ENCODE data around the gene TMEM273. TPM values are rescaled to one million over a fixed set of nuclear protein-coding genes. Genes with fewer than 3 reads are reported as not detected.
A peak's percentile ranks its signal among the peaks of the same experiment; 100 is the strongest.

Gene TMEM273
- total RNA-seq, 1 donor from 2014 or later = 8.5 TPM

DNA sequence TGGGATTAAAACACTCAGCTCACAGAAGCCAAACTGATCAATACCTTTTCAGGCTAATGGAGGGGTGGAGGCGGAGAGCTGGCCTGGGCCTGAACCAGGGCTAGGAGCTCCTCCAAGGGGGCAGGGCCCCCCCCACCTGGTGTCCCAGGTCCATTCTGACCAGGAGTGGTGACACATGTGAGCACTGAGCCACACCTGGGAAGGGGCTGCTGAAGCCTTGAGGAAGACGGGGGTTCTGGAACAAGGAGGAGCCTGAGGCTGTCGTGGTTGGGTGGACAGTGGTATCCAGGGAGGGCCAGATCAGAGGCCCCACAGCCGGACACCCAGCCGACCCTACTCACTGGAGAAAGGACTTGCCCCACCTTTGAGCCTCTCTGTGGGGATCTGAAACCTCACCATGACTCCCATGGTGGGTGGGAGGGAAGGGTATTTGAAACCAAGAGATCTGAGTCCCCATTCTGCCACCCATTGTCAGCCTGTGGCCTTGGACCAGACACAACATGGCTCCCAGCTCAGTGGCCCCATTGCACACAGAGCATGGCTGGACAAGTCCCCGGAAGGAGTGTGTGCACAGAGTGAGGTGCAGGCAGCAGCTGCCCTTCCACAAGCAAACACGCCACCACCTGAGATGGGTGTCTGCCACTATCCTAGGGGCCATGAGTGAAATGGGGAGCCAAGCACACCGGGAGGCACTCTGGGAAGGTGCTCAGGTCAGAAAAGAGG lies 12.4 kb downstream of the TMEM273 start:
- Mint-ChIP-seq H3K9me3 (no peaks in the 10 kb centered on the region), H3K4me1 (peaks cover 91% of the 10 kb centered on the region), H3K36me3 (ENCODE audit: low read depth) (no peaks in the 10 kb centered on the region), H3K27ac (no peak overlapping the region), H3K27me3 (no peaks in the 10 kb centered on the region), H3K4me3 (no peak overlapping the region)
- intact Hi-C loops (cut with micrococcal nuclease) = loop anchor here (5.0 kb wide), 1 partner anchor 187 kb away; no protein-coding TSS in a partner anchor
- CTCF ChIA-PET = interaction anchor here (1.6 kb wide), 1 partner anchor 11 kb away, joined by 4 read pairs; no protein-coding TSS in a partner anchor
- POLR2A ChIA-PET = no interaction called here
- ATAC-seq (ENCODE audit: low read depth) (no peak), DNase-seq (no peak)
- TF ChIP-seq CTCF (IDR thresholded peaks at IDR 0.05) = no peak

DNA sequence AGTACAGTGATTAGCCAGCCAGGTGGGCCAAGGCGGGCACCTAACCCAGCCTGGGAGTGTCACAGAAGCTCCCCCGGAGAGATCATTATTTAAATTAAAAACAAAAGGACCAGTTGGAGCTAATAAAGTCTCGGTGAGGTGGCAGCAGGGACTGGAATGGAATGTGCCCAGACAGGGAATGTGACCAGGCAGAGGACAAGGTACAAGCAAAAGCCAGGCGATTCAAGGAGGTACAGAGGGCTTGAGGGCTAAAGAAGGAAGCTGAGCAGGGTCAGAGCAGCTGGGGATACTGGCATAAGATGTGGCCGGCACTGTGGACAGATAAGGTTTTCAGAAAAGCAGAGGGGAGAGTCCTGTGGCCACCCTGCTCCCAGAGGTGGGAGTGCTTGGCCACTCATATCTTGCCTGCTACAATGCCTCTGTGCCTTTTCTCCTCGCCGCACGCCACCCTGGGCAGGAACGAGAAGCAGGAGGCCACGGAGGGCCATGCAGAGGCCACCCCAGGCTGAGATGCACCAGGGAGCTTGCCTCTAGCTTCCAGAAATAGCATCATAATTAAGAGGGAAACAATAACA lies 13.2 kb downstream of the TMEM273 start:
- no peak for TF ChIP-seq CTCF (IDR thresholded peaks at IDR 0.05)
- ChIA-PET POLR2A (interaction anchor here (1.9 kb wide), 1 partner anchor 15 kb away, joined by 4 read pairs; no protein-coding TSS in a partner anchor), CTCF (interaction anchor here (1.6 kb wide), 1 partner anchor 11 kb away, joined by 4 read pairs; no protein-coding TSS in a partner anchor)
- H3K9me3 Mint-ChIP-seq = no peaks in the 10 kb centered on the region
- DNase-seq (no peak), ATAC-seq (ENCODE audit: low read depth) (no peak)
- intact Hi-C loops (cut with micrococcal nuclease) = loop anchor here (5.0 kb wide), 1 partner anchor 187 kb away; no protein-coding TSS in a partner anchor
- H3K36me3 Mint-ChIP-seq (ENCODE audit: low read depth) = no peaks in the 10 kb centered on the region
- peaks cover 83% of the 10 kb centered on the region for H3K4me1 Mint-ChIP-seq
- H3K4me3 Mint-ChIP-seq = no peak overlapping the region
- H3K27ac Mint-ChIP-seq = peak overlapping the region; percentile 72
- no peaks in the 10 kb centered on the region for H3K27me3 Mint-ChIP-seq

GRCh38 chr10:49174261-49174925 lies 13.8 kb downstream of the TMEM273 start:
- no peaks in the 10 kb centered on the region for H3K27me3 Mint-ChIP-seq
- no peaks in the 10 kb centered on the region for H3K36me3 Mint-ChIP-seq (ENCODE audit: low read depth)
- POLR2A ChIA-PET = interaction anchor here (1.9 kb wide), 1 partner anchor 16 kb away, joined by 4 read pairs; no protein-coding TSS in a partner anchor
- H3K4me1 Mint-ChIP-seq = peaks cover 78% of the 10 kb centered on the region
- ATAC-seq (ENCODE audit: low read depth) (peak; percentile 43), DNase-seq (no peak)
- CTCF ChIA-PET = interaction anchor here (1.6 kb wide), 1 partner anchor 10 kb away, joined by 4 read pairs; no protein-coding TSS in a partner anchor
- no peak for TF ChIP-seq CTCF (IDR thresholded peaks at IDR 0.05)
- peak overlapping the region; percentile 72 for H3K27ac Mint-ChIP-seq
- peak overlapping the region; percentile 69 for H3K4me3 Mint-ChIP-seq
- H3K9me3 Mint-ChIP-seq = no peaks in the 10 kb centered on the region
- intact Hi-C loops (cut with micrococcal nuclease) = no loop called here

- DNase-seq (no peak), ATAC-seq (ENCODE audit: low read depth) (no peak)
- H3K36me3 Mint-ChIP-seq (ENCODE audit: low read depth) = no peaks in the 10 kb centered on the region
- H3K4me3 Mint-ChIP-seq = peak overlapping the region; percentile 69
- ChIA-PET CTCF (interaction anchor here (1.1 to 1.2 kb wide), 2 partner anchors 9 to 12 kb away, joined by 3 to 5 read pairs; no protein-coding TSS in a partner anchor), POLR2A (interaction anchor here (1.9 kb wide), 1 partner anchor 16 kb away, joined by 4 read pairs; no protein-coding TSS in a partner anchor)
- intact Hi-C loops (cut with micrococcal nuclease) = no loop called here
- peaks cover 76% of the 10 kb centered on the region for H3K4me1 Mint-ChIP-seq
- no peaks in the 10 kb centered on the region for H3K27me3 Mint-ChIP-seq
- H3K27ac Mint-ChIP-seq = peak overlapping the region; percentile 72
- no peak for TF ChIP-seq CTCF (IDR thresholded peaks at IDR 0.05)
- H3K9me3 Mint-ChIP-seq = no peaks in the 10 kb centered on the region
Observed at GRCh38 chr10:49173853-49174252, 14.3 kb downstream of the TMEM273 start.

All from activated B cell treated with CpG ODN at 0.5 μM for 24 hours (primary cell).